ENCODE data around the gene GDPD3.
A peak's percentile ranks its signal among the peaks of the same experiment; 100 is the strongest.
"Not testable (repeated sequence)": the region's sequence is repeated elsewhere in the genome, so short reads cannot be mapped to it uniquely, and the experiment has no call there.

Gene GDPD3

GRCh38 chr16:30122604-30123160 is 9.3 kb upstream of the GDPD3 start:
- DNase-seq = no peak

GRCh38 chr16:30121741-30122571 is 8.6 kb upstream of the GDPD3 start:
- DNase-seq = no peak

- DNase-seq = no peak
Measured at GRCh38 chr16:30120340-30121105, 7.2 kb upstream of the GDPD3 start.

GRCh38 chr16:30119428-30119827 is 6.1 kb upstream of the GDPD3 start:
- DNase-seq = no peak

- DNase-seq = no peak
Measured at GRCh38 chr16:30117768-30118167, 4.4 kb upstream of the GDPD3 start.

- DNase-seq = no peak
Measured at GRCh38 chr16:30116291-30117207, 3.2 kb upstream of the GDPD3 start.

- DNase-seq = no peak
Measured at GRCh38 chr16:30115238-30115637, 1.9 kb upstream of the GDPD3 start.

GRCh38 chr16:30114833-30115232 is 1.5 kb upstream of the GDPD3 start:
- not testable (repeated sequence) for DNase-seq

GRCh38 chr16:30114411-30114810 is 1.1 kb upstream of the GDPD3 start:
- no peak for DNase-seq

GRCh38 chr16:30113711-30114333 is 485 bp upstream of the GDPD3 start:
- no peak for DNase-seq

GRCh38 chr16:30112197-30113030 is 923 bp downstream of the GDPD3 start:
- DNase-seq = peak; percentile 17 to 51 (median 36)

- no peak for DNase-seq
Measured at GRCh38 chr16:30110661-30111060, 2.7 kb downstream of the GDPD3 start.

- no peak for DNase-seq
Measured at GRCh38 chr16:30108059-30108850, 5.1 kb downstream of the GDPD3 start.

- no peak for DNase-seq
Measured at GRCh38 chr16:30104492-30104891, 8.8 kb downstream of the GDPD3 start.

GRCh38 chr16:30104090-30104489 is 9.2 kb downstream of the GDPD3 start:
- no peak for DNase-seq

- no peak for DNase-seq
Measured at GRCh38 chr16:30096862-30097563, 16.3 kb downstream of the GDPD3 start.

GRCh38 chr16:30096105-30096861 is 17.1 kb downstream of the GDPD3 start, which contains the start of gene YPEL3:
Gene YPEL3, minus strand, starts transcription at chr16:30096213. Its CDS starts 731 bp downstream, at chr16:30095482.
- peak; percentile 66 to 84 (median 72) for DNase-seq

GRCh38 chr16:30095166-30096078 is 17.9 kb downstream of the GDPD3 start:
- no peak for DNase-seq
